Endothelial cell (in vitro differentiated cells): ENCODE data around the gene TAS2R43. TPM values are rescaled to one million over a fixed set of nuclear protein-coding genes. Genes with fewer than 3 reads are reported as not detected.

ENCODE experiments used
- total RNA-seq: library from RNA; stranded (reverse); fragmentation: NEBNext Ultra II Directional; extraction: Animal tissue kit (Norgen Biotek cat#: 25700); gene quantifications from one replicate; pipeline ENCODE4 v1.2.1, GENCODE V29; 2021; ENCODE audit not compliant: unreplicated experiment

TAS2R43 gene
- total RNA-seq, 1 donor from 2014 or later, result 0.62 TPM

Other genes with a start within 250 kb of the TAS2R43 start
- gene PRR4, start 242.8 kb downstream of the TAS2R43 start, total RNA-seq, result 3.7 TPM
- 15.6 TPM for gene PRH1, start 208.1 kb downstream of the TAS2R43 start, total RNA-seq
- 0.90 TPM for gene TAS2R13, start 182.8 kb downstream of the TAS2R43 start, total RNA-seq
- gene PRH2, start 163.1 kb downstream of the TAS2R43 start, total RNA-seq, result not detected
- gene TAS2R14, start 153.1 kb downstream of the TAS2R43 start, total RNA-seq, result 2.0 TPM
- gene TAS2R50, start 105.4 kb downstream of the TAS2R43 start, total RNA-seq, result 1.2 TPM
- gene TAS2R20, start 94.0 kb downstream of the TAS2R43 start, total RNA-seq, result 1.7 TPM
- 3.4 TPM for gene TAS2R19, start 69.7 kb downstream of the TAS2R43 start, total RNA-seq
- 3.1 TPM for gene TAS2R31, start 60.9 kb downstream of the TAS2R43 start, total RNA-seq
- 0.82 TPM for gene TAS2R46, start 30.0 kb downstream of the TAS2R43 start, total RNA-seq
- gene TAS2R30, start 42.3 kb upstream of the TAS2R43 start, total RNA-seq, result 1.7 TPM
- 15.9 TPM for gene SMIM10L1, start 78.9 kb upstream of the TAS2R43 start, total RNA-seq
- not detected for gene TAS2R42, start 94.6 kb upstream of the TAS2R43 start, total RNA-seq
- not detected for gene PRB3, start 177.4 kb upstream of the TAS2R43 start, total RNA-seq
- gene PRB4, start 218.1 kb upstream of the TAS2R43 start, total RNA-seq, result not detected